ENCODE results near the gene SMAGP.

DNA sequence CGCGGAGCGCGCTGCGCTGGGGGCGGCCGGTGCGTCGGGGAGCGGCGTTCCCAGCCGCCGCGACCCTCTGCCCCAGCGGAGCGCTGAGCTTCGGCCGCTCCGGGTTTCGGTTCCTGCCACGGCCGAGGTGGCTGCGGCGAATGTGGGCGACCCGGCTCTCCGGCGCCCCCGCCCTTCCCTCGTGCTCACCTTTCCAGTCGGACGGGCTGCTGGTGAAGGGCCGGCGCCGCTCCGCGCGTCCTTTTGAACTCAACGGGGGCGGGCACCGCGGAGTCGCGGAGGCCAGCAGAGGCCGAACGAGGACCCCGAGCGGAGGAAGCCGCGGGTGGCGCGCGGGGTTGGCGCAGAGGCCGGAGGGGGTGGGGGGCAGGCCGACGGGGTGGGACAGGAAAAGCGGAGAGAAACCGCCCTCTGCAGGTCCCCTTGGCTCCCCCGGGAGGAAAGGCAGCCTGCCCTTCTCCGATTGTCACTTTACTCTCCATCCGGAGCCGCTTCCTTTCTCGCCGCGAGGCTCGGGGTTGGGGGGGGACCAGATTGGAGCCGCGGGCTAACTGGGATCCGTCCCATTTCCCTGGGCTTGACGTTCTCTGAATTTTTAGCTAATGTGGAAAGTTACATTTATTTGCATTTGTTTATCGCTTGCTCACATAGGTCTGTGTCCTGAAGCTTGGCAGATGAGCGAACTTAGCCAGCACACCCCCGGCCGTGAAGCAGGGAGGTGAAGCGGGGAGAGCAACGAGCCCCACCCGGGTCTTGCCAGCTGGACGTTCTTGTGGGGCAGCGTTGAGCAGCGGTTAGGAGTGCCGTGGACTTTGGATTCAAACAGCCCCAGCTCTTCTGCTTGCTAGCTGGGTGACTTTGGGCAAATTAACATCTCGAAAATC, at the start of gene SMAGP:
- no peak for TF ChIP-seq EZH2 (IDR thresholded peaks at IDR 0.05; ENCODE audit: insufficient read depth, poor library complexity, severe bottlenecking)
- no peak for TF ChIP-seq EZH2phosphoT487 (IDR thresholded peaks at IDR 0.05; ENCODE audit: insufficient read depth, low read depth)
